ENCODE data around the gene TBCA. TPM values are rescaled to one million over a fixed set of nuclear protein-coding genes. Genes with fewer than 3 reads are reported as not detected.
"Not testable (repeated sequence)": the region's sequence is repeated elsewhere in the genome, so short reads cannot be mapped to it uniquely, and the experiment has no call there.

TBCA gene
- total RNA-seq, 1 experiment from 2014 or later: 119 TPM

DNA sequence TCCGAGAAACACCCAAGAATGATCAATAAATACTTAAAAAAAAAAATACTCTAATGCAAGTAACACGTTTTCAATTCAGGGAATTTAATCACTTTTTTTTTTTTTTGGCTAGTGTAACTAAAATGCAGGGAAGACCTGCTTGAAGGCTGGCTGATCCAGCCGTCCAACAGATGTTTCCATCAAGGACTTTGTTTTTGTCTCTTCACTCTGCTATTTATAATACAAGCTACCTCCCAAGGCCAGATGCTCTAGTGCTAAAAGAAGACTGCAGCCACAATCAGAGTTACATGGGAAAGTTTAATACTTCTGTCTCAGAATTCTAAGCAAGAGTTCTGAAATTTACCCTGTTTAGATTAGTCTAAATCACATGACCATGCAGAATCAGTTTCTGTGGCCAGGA lies 14.5 kb downstream of the TBCA start:
- H4K20me1 ChIP-seq (ENCODE audit: low read length): peaks cover 14% of the 10 kb centered on the region; the same call in 1 of the 2 replicates
- ATAC-seq: no peak
- H3K4me3 ChIP-seq (ENCODE audit: low read length): no peak overlapping the region
- intact Hi-C loops (cut with micrococcal nuclease): no loop called here
- no peaks in the 10 kb centered on the region for H3K27me3 ChIP-seq (ENCODE audit: low read length)
- ChIA-PET CTCF (no interaction called here), POLR2A (ENCODE audit: unreplicated experiment) (no interaction called here)
- TF ChIP-seq, protein P1, sequence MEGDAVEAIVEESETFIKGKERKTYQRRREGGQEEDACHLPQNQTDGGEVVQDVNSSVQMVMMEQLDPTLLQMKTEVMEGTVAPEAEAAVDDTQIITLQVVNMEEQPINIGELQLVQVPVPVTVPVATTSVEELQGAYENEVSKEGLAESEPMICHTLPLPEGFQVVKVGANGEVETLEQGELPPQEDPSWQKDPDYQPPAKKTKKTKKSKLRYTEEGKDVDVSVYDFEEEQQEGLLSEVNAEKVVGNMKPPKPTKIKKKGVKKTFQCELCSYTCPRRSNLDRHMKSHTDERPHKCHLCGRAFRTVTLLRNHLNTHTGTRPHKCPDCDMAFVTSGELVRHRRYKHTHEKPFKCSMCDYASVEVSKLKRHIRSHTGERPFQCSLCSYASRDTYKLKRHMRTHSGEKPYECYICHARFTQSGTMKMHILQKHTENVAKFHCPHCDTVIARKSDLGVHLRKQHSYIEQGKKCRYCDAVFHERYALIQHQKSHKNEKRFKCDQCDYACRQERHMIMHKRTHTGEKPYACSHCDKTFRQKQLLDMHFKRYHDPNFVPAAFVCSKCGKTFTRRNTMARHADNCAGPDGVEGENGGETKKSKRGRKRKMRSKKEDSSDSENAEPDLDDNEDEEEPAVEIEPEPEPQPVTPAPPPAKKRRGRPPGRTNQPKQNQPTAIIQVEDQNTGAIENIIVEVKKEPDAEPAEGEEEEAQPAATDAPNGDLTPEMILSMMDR (conservative IDR thresholded peaks at IDR 0.05; ENCODE audit: low read depth, low read length): no peak
- TF ChIP-seq EZH2phosphoT487 (IDR thresholded peaks at IDR 0.05; ENCODE audit: borderline replicate concordance, low read length) (no peak), EZH2 (IDR thresholded peaks at IDR 0.05; ENCODE audit: low read length, unreplicated experiment) (no peak)
- no peaks in the 10 kb centered on the region for H3K9me3 ChIP-seq (ENCODE audit: low read length)
- H3K9ac ChIP-seq (ENCODE audit: low read length): no peak overlapping the region
- no peak overlapping the region for H2AFZ ChIP-seq (ENCODE audit: low read length)
- peaks cover 86% of the 10 kb centered on the region for H3K79me2 ChIP-seq (ENCODE audit: low read length)
- no peak for DNase-seq
- H3K4me2 ChIP-seq (ENCODE audit: low read length): no peak overlapping the region
- H3K4me1 ChIP-seq (ENCODE audit: insufficient read depth, low read length): no peaks in the 10 kb centered on the region
- no TSS peak for BruUV-seq (replicated peaks)
- H3K27ac ChIP-seq (ENCODE audit: low read length): no peak overlapping the region
- peaks cover 8% of the 10 kb centered on the region for H3K36me3 ChIP-seq (ENCODE audit: low read depth, low read length)
- H3F3A ChIP-seq (ENCODE audit: low read length, unreplicated experiment): no peaks in the 10 kb centered on the region
- H3K9me2 ChIP-seq (replicated peaks; ENCODE audit: low read length): no peaks in the 10 kb centered on the region

DNA sequence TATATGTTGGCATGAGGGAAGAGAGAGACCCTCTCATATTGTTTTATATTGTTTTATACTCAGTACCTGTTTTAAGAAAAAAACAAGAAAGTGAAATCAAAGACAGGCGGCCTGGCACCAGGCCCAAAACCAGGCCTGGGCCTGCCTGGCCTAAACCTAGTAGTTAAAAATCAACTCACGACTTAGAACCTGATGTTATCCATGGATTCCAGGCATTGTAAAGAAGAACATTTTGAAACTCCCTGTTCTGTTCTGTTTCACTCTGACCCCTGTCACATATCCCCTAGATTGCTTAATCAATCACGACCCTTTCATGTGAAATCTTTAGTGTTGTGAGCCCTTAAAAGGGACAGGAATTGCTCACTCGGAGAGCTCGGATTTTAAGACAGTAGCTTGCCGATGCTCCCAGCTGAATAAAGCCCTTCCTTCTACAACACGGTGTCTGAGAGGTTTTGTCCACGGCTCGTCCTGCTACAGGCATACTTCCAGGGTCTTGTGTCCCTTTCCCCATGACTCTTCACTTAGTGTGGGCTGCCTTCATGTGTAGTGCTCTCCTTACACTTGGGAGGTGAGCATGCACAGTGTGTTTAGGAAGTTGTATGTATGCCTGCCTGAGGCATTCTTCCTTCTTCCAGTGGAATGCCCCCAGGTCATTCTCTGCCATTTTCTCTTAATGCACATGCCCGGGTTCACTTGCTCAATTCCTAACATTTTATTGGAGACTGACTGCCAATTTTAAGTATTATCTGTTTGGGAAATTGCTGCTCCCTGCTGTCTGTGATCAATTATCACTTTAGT lies 17.8 kb downstream of the TBCA start:
- CTCF ChIA-PET: no interaction called here
- Histone ChIP-seq H3K9ac (ENCODE audit: low read length) (no peak overlapping the region), H3K9me2 (replicated peaks; ENCODE audit: low read length) (no peaks in the 10 kb centered on the region), H3K27ac (ENCODE audit: low read length) (no peak overlapping the region), H3K27me3 (ENCODE audit: low read length) (no peaks in the 10 kb centered on the region), H4K20me1 (ENCODE audit: low read length) (peaks cover 1% of the 10 kb centered on the region; the same call in 1 of the 2 replicates), H3F3A (ENCODE audit: low read length, unreplicated experiment) (no peaks in the 10 kb centered on the region), H2AFZ (ENCODE audit: low read length) (no peak overlapping the region), H3K4me1 (ENCODE audit: insufficient read depth, low read length) (no peaks in the 10 kb centered on the region), H3K4me3 (ENCODE audit: low read length) (no peak overlapping the region), H3K9me3 (ENCODE audit: low read length) (no peaks in the 10 kb centered on the region), H3K79me2 (ENCODE audit: low read length) (peaks cover 87% of the 10 kb centered on the region), H3K36me3 (ENCODE audit: low read depth, low read length) (peaks cover 3% of the 10 kb centered on the region), H3K4me2 (ENCODE audit: low read length) (no peak overlapping the region)
- POLR2A ChIA-PET (ENCODE audit: unreplicated experiment): no interaction called here
- no peak for ATAC-seq
- BruUV-seq (replicated peaks): no TSS peak
- no peak for TF ChIP-seq EZH2 (IDR thresholded peaks at IDR 0.05; ENCODE audit: low read length, unreplicated experiment)
- TF ChIP-seq, protein P1 (conservative IDR thresholded peaks at IDR 0.05; ENCODE audit: low read depth, low read length): no peak
- intact Hi-C loops (cut with micrococcal nuclease): no loop called here
- no peak for DNase-seq

DNA sequence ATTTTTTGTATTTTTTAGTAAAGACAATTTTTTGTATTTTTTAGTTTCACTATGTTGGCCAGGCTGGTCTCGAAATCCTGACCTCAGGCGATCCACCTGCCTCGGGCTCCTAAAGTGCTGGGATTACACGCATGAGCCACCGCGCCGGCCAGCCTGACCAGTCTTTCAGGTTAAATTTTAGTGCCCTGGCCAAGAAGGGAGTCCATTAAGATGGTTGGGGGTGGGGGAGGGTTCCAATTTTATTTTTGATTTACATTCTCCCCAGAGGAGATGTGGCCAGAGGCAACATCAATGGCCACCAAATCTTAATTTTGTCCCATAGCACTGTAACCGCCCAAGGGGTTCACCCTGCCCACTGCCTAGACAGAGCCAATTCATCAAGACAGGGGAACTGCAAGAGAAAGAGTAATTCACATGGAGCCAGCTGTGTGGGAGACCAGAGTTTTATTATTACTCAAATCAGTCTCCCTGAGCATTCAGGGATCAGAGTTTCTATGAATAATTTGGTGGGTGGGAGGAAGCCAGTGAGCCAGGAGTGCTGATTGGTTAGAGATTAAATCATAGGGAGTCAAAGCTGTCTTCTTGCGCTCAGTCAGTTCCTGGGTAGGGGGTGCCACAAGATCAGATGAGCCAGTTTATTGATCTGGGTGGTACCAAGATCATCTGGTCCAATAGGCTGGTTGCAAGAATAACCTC lies 24.7 kb downstream of the TBCA start:
- no peak for ATAC-seq
- no peak overlapping the region for H3K27ac ChIP-seq (ENCODE audit: low read length)

DNA sequence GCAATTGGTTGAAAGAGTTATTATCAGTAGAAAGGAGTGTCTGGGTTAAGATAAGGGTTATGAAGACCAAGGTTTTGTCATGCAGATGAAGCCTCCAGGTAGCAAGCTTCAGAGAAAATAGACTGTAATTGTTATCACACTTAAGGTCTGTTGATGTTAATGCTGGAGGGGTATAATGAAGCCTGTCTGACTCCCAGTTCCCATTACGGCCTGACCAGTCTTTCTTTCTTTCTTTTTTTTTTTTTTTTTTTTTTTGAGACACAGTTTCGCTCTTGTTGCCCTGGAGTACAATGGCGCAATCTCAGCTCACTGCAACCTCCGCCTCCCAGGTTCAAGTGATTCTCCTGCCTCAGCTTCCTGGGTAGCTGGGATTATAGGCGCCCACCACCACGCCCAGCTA lies 25.2 kb downstream of the TBCA start:
- not testable (repeated sequence) for ATAC-seq
- H4K20me1 ChIP-seq (ENCODE audit: low read length): peaks cover 12% of the 10 kb centered on the region; the same call in 1 of the 2 replicates

More for the DNA sequence above, 24.7 kb downstream of the TBCA start:
- BruUV-seq (replicated peaks): no TSS peak
- CTCF ChIA-PET: no interaction called here
- H3F3A ChIP-seq (ENCODE audit: low read length, unreplicated experiment): no peaks in the 10 kb centered on the region
- H3K4me2 ChIP-seq (ENCODE audit: low read length): no peak overlapping the region
- POLR2A ChIA-PET (ENCODE audit: unreplicated experiment): no interaction called here
- no peaks in the 10 kb centered on the region for H3K27me3 ChIP-seq (ENCODE audit: low read length)
- no peaks in the 10 kb centered on the region for H3K4me1 ChIP-seq (ENCODE audit: insufficient read depth, low read length)
- H3K79me2 ChIP-seq (ENCODE audit: low read length): peaks cover 91% of the 10 kb centered on the region
- peaks cover 12% of the 10 kb centered on the region; the same call in 1 of the 2 replicates for H4K20me1 ChIP-seq (ENCODE audit: low read length)
- no peaks in the 10 kb centered on the region for H3K36me3 ChIP-seq (ENCODE audit: low read depth, low read length)
- H3K4me3 ChIP-seq (ENCODE audit: low read length): no peak overlapping the region
- H2AFZ ChIP-seq (ENCODE audit: low read length): no peak overlapping the region
- H3K9ac ChIP-seq (ENCODE audit: low read length): no peak overlapping the region
- no peaks in the 10 kb centered on the region for H3K9me2 ChIP-seq (replicated peaks; ENCODE audit: low read length)
- no peak for DNase-seq
- intact Hi-C loops (cut with micrococcal nuclease): no loop called here
- TF ChIP-seq, protein P1 (conservative IDR thresholded peaks at IDR 0.05; ENCODE audit: low read depth, low read length): no peak
- TF ChIP-seq EZH2 (IDR thresholded peaks at IDR 0.05; ENCODE audit: low read length, unreplicated experiment): no peak
- TF ChIP-seq EZH2phosphoT487 (IDR thresholded peaks at IDR 0.05; ENCODE audit: borderline replicate concordance, low read length): no peak
- no peaks in the 10 kb centered on the region for H3K9me3 ChIP-seq (ENCODE audit: low read length)

More for the DNA sequence above, 25.2 kb downstream of the TBCA start:
- POLR2A ChIA-PET (ENCODE audit: unreplicated experiment); H3K27me3 ChIP-seq (ENCODE audit: low read length); H3K36me3 ChIP-seq (ENCODE audit: low read depth, low read length); DNase-seq; H3K4me1 ChIP-seq (ENCODE audit: insufficient read depth, low read length); intact Hi-C loops (cut with micrococcal nuclease); H3F3A ChIP-seq (ENCODE audit: low read length, unreplicated experiment); H3K4me3 ChIP-seq (ENCODE audit: low read length); H3K9me2 ChIP-seq (replicated peaks; ENCODE audit: low read length); H3K9me3 ChIP-seq (ENCODE audit: low read length); H3K27ac ChIP-seq (ENCODE audit: low read length); H3K4me2 ChIP-seq (ENCODE audit: low read length); H2AFZ ChIP-seq (ENCODE audit: low read length); BruUV-seq (replicated peaks); CTCF ChIA-PET; H3K9ac ChIP-seq (ENCODE audit: low read length): not testable (repeated sequence)
- H3K79me2 ChIP-seq (ENCODE audit: low read length): peaks cover 89% of the 10 kb centered on the region
